ENCODE data around the gene TCEAL9. TPM values are rescaled to one million over a fixed set of nuclear protein-coding genes. Genes with fewer than 3 reads are reported as not detected.

TCEAL9 gene
- total and polyA plus RNA-seq, 2 of the 8 experiments (the other 6 are each of a cell fraction or from before 2014, with no cell fraction given), result 22.2 to 36.8 TPM

DNA sequence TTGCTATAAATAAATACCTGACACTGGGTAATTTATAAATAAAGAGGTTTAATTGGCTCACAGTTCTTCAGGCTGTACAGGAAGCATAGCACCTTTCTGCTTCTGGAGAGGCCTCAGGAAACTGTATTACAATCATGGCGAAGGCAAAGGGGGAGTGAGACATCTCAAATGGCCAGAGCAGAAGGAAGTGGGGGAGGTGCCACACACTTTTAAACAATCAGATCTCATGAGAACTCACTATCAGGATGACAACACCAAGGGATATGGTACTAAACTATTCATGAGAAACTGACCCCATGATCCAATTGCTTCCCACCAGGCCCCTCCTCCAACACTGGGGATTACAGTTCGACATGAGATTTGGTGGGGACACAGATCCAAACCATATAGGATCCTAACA lies 11.7 kb upstream of the TCEAL9 start (continued):
- TF ChIP-seq HDAC2 (IDR thresholded peaks at IDR 0.05; ENCODE audit: borderline replicate concordance in 1 of 2, low read depth in 2 of 2, low read length in 2 of 2) (no peak), RBBP5 (IDR thresholded peaks at IDR 0.05; ENCODE audit: borderline replicate concordance, low read depth, low read length) (no peak), SIRT6 (IDR thresholded peaks at IDR 0.05; ENCODE audit: low read length) (no peak), KDM5A (IDR thresholded peaks at IDR 0.05; ENCODE audit: low read length) (no peak), CREB1 (IDR thresholded peaks at IDR 0.05) (no peak), CTBP2 (IDR thresholded peaks at IDR 0.05; ENCODE audit: borderline replicate concordance, insufficient read depth, insufficient read length, low read length) (no peak)
